Muscle layer of colon (tissue), 2 donors: Measurements from ENCODE around the gene LIMA1.

Source experiments
- H3K27ac ChIP-seq: one replicate; pipeline ENCODE4 v1.7.0; 2013; ENCODE audit warnings: low read depth, mild to moderate bottlenecking, low read length, moderate library complexity
- H3K27me3 ChIP-seq, 2 donors: one replicate each; pipeline ENCODE4 v1.7.0; 2013; ENCODE audit warnings: low read length in 2 of 2, mild to moderate bottlenecking in 2 of 2; ENCODE audit not compliant: insufficient read depth in 2 of 2, control insufficient read depth in 1 of 2
- H3K36me3 ChIP-seq: one replicate; pipeline ENCODE4 v1.7.0; 2013; ENCODE audit warnings: mild to moderate bottlenecking, low read length; ENCODE audit not compliant: insufficient read depth
- H3K4me1 ChIP-seq: one replicate; pipeline ENCODE4 v1.7.0; 2013; ENCODE audit warnings: mild to moderate bottlenecking, low read length; ENCODE audit not compliant: insufficient read depth
- H3K4me3 ChIP-seq, 2 donors: one replicate each; pipeline ENCODE4 v1.7.0; 2013; ENCODE audit warnings: low read length in 2 of 2, low read depth in 1 of 2, mild to moderate bottlenecking in 1 of 2, moderate library complexity in 1 of 2
- H3K9ac ChIP-seq: one replicate; pipeline ENCODE4 v1.7.0; 2013; ENCODE audit warnings: low read length
- H3K9me3 ChIP-seq: one replicate; pipeline ENCODE4 v1.7.0; 2013; ENCODE audit warnings: mild to moderate bottlenecking, low read length
- donor health status: abdominal sarcoma.
- donor health status: Adenocarcinoma of cecum.

LIMA1 gene

GRCh38 chr12:50246197-50246865 is 37.0 kb downstream of the LIMA1 start:
- H3K27ac ChIP-seq = no peak overlapping the region
- H3K4me3 ChIP-seq = no peak overlapping the region
- H3K9me3 ChIP-seq = no peaks in the 10 kb centered on the region
- H3K9ac ChIP-seq = no peak overlapping the region
- H3K4me1 ChIP-seq = peaks cover 13% of the 10 kb centered on the region
- H3K27me3 ChIP-seq = no peaks in the 10 kb centered on the region
- H3K36me3 ChIP-seq = no peaks in the 10 kb centered on the region

DNA sequence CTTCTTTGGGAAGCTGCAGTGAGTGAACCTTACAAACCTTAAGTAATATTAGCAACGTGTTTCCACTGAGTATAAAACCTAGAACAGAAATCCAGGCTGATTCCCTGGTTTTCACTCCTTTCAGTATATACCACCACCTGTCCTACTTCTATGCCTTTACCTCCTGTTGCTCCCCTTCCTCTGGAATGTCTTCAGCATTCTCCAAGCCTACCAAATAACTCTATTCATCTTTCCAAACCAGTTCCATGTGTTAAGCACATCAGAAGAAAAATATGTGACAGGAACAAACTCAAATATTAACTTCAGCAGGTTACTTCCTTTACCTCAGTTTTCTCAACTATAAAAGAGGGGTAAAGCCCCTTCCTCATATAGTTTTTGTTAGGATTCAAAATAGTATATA is 39.8 kb downstream of the LIMA1 start:
- Histone ChIP-seq H3K27ac (peak overlapping the region; percentile 23), H3K4me3 (no peak overlapping the region), H3K9me3 (no peaks in the 10 kb centered on the region), H3K36me3 (no peaks in the 10 kb centered on the region), H3K9ac (no peak overlapping the region), H3K27me3 (no peaks in the 10 kb centered on the region), H3K4me1 (peaks cover 19% of the 10 kb centered on the region)

DNA sequence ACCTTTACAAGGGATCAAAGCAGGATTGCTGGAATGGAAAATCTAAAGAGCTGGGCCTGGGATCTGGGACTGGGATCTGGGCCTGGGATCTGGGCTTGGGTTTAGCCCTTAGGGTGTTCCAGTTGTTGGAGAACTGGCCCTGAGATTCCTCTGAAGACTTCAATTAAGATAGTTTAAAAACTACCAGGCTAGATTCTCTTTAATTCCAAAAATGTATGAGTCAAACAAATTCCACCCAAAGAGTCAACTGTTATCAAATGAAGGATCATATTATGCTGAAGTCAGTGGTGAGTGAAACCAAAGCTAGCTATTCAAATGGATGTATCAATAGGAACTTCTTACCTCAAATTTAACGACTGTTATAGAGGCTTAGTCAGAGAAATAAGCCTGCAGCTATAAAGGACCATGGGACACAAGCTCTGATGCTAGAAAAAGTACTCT is 40.5 kb downstream of the LIMA1 start:
- Histone ChIP-seq H3K9me3 (no peaks in the 10 kb centered on the region), H3K4me3 (no peak overlapping the region), H3K36me3 (no peaks in the 10 kb centered on the region), H3K4me1 (peaks cover 19% of the 10 kb centered on the region), H3K9ac (no peak overlapping the region), H3K27ac (peak overlapping the region; percentile 23), H3K27me3 (no peaks in the 10 kb centered on the region)

GRCh38 chr12:50241178-50241577 is 42.1 kb downstream of the LIMA1 start:
- H3K4me3 ChIP-seq = no peak overlapping the region
- H3K27me3 ChIP-seq = no peaks in the 10 kb centered on the region
- no peak overlapping the region for H3K27ac ChIP-seq
- no peak overlapping the region for H3K9ac ChIP-seq
- H3K36me3 ChIP-seq = no peaks in the 10 kb centered on the region
- peaks cover 19% of the 10 kb centered on the region for H3K4me1 ChIP-seq
- no peaks in the 10 kb centered on the region for H3K9me3 ChIP-seq

GRCh38 chr12:50240792-50241114 is 42.6 kb downstream of the LIMA1 start:
- no peaks in the 10 kb centered on the region for H3K9me3 ChIP-seq
- H3K27ac ChIP-seq = no peak overlapping the region
- H3K36me3 ChIP-seq = no peaks in the 10 kb centered on the region
- peaks cover 19% of the 10 kb centered on the region for H3K4me1 ChIP-seq
- H3K4me3 ChIP-seq = no peak overlapping the region
- H3K27me3 ChIP-seq = no peaks in the 10 kb centered on the region
- no peak overlapping the region for H3K9ac ChIP-seq

DNA sequence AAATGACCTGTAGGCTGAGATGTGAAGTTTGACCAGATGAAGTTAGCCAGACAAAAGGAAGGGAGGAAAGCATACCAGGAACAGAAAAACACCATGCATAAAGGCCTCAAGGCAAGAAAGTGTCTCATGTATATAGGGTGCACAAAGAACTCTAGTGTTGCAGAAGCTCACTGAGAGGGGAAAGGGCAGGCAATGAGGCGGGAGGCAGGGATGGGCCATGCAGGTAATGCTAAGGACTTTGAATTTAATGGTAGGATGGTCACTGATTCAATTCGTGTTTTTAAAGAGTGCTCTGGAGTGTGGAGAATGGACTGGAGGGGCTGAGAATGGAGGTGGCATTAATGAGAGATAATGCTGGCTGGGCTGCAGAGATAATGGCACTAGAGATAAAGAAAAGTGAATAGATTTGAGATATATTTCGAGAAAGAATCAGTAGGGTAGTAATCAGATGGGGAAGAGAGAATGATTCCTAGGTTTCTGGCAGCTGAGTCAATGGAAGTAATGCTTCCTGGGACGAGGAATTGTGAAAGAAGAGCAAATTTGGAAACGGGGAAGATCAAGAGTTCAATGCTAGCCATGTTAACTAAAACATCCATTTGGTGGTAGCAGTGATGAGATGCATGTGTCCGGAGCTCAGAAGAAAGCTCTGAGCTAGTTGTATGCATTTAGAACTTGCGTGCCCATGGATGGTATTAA is 43.1 kb downstream of the LIMA1 start:
- no peaks in the 10 kb centered on the region for H3K36me3 ChIP-seq
- H3K4me1 ChIP-seq = peaks cover 19% of the 10 kb centered on the region
- no peaks in the 10 kb centered on the region for H3K9me3 ChIP-seq
- no peak overlapping the region for H3K4me3 ChIP-seq
- H3K27ac ChIP-seq = no peak overlapping the region
- no peak overlapping the region for H3K9ac ChIP-seq
- H3K27me3 ChIP-seq = no peaks in the 10 kb centered on the region

DNA sequence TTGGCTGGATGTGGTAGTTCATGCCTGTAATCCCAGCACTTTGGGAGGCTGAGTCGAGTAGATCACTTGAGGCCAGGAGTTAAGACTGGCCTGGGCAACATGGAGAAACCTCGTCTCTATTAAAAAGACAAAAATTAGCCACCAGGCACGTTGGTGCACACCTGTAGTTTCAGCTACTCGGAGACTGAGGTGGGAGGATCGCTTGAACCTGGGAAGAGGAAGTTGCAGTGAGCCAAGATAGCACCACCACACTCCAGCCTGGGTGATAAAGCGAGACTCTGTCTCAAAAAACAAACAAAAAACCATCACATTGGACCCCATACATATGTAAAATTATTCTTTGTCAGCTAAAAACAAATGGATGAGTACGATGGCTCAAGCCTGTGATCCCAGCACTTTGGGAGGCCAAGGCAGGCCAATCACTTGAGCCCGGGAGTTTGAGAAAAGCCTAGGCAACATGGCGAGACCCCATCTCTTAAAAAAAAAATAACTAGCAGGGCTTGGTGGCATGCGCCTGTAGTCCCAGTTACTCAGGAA is 43.9 kb downstream of the LIMA1 start:
- no peak overlapping the region for H3K27ac ChIP-seq
- peaks cover 19% of the 10 kb centered on the region for H3K4me1 ChIP-seq
- H3K36me3 ChIP-seq = no peaks in the 10 kb centered on the region
- H3K9ac ChIP-seq = no peak overlapping the region
- H3K4me3 ChIP-seq = no peak overlapping the region
- no peaks in the 10 kb centered on the region for H3K27me3 ChIP-seq
- H3K9me3 ChIP-seq = no peaks in the 10 kb centered on the region

DNA sequence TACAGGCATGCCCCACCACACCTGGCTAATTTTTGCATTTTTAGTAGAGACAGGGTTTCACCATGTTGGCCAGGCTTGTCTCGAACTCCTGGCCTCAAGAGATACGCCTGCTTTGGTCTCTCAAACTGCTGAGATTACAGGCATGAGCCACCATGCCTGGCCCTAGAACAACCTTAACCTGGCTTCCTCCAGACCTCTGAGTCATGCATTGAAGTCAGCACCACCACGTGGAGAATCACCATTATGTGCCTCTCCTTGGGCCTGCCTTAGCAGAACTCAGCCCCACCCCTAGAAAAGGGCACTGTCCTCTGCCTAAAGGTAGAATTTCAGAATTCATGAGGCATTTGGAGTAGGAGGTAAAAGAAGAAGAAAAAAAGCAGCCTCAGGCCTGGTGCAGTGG is 49.0 kb downstream of the LIMA1 start:
- Histone ChIP-seq H3K4me3 (no peak overlapping the region), H3K9me3 (no peaks in the 10 kb centered on the region), H3K9ac (no peak overlapping the region), H3K4me1 (no peaks in the 10 kb centered on the region), H3K36me3 (no peaks in the 10 kb centered on the region), H3K27me3 (no peaks in the 10 kb centered on the region), H3K27ac (no peak overlapping the region)

DNA sequence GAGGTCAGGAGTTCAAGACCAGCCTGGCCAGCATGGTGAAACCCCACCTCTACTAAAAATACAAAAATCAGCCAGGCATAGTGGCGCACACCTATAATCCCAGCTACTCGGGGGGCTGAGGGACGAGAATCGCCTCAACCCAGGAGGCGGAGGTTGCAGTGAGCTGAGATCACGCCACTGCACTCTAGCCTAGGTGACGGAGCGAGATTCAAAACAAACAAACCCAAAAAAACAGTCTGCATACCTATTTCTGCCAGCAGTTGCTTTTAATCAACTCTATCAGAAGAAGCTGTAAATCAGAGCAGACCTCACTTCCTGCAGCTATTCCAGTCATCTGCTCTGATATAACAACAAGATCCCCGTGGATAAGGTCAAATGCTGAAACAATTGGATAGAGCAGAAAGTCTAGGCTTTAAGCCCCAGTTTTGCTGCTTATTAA is 50.5 kb downstream of the LIMA1 start:
- H3K27ac ChIP-seq = no peak overlapping the region
- H3K9me3 ChIP-seq = no peaks in the 10 kb centered on the region
- no peak overlapping the region for H3K4me3 ChIP-seq
- no peaks in the 10 kb centered on the region for H3K36me3 ChIP-seq
- no peaks in the 10 kb centered on the region for H3K4me1 ChIP-seq
- no peak overlapping the region for H3K9ac ChIP-seq
- H3K27me3 ChIP-seq = no peaks in the 10 kb centered on the region

DNA sequence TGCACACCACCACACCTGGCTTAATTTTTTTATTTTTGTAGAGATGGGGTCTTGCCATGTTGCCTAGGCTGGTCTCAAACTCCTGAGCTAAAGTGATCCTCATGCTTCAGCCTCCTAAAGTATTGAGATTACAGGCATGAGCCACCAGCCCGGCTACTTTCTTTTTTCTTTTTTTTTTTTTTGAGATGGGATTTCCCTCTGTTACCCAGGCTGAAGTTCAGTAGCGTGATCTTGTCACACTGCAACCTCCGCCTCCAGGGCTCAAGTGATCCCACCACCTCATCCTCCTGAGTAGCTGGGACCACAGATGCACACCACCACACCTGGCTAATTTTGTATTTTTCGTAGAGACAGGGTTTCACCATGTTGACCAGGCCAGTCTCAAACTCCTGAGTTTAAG is 51.1 kb downstream of the LIMA1 start:
- Histone ChIP-seq H3K4me1 (no peaks in the 10 kb centered on the region), H3K36me3 (no peaks in the 10 kb centered on the region), H3K27ac (no peak overlapping the region), H3K4me3 (no peak overlapping the region), H3K9ac (no peak overlapping the region), H3K9me3 (no peaks in the 10 kb centered on the region), H3K27me3 (no peaks in the 10 kb centered on the region)

DNA sequence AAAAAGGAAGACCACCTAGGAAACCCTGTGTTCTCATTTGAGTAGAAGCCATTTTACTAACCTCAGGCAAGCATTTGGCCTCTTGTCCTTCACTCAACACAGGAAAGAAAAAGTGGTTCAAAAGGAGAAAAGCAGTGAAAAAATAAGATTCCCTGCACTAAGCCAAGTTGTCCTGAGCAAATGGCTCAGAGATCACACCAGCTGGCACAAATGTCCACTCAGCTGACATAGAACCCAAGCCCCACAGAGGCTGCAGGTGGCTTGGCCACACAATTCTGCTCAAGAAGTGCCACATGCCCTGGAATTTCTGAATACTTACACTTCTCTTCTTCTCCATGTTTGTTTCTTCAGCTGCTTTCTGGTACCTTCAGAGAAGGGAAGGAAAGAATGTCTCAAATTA is 52.0 kb downstream of the LIMA1 start:
- Histone ChIP-seq H3K4me1 (no peaks in the 10 kb centered on the region), H3K9ac (no peak overlapping the region), H3K27ac (no peak overlapping the region), H3K4me3 (no peak overlapping the region), H3K9me3 (no peaks in the 10 kb centered on the region), H3K36me3 (no peaks in the 10 kb centered on the region), H3K27me3 (no peaks in the 10 kb centered on the region)

GRCh38 chr12:50230217-50230616 is 53.1 kb downstream of the LIMA1 start:
- no peaks in the 10 kb centered on the region for H3K27me3 ChIP-seq
- H3K27ac ChIP-seq = no peak overlapping the region
- H3K4me1 ChIP-seq = no peaks in the 10 kb centered on the region
- no peak overlapping the region for H3K4me3 ChIP-seq
- no peaks in the 10 kb centered on the region for H3K9me3 ChIP-seq
- no peak overlapping the region for H3K9ac ChIP-seq
- H3K36me3 ChIP-seq = no peaks in the 10 kb centered on the region
